H7 (cell line): ENCODE measurements around the gene HCAR2. TPM values are rescaled to one million over a fixed set of nuclear protein-coding genes. Genes with fewer than 3 reads are reported as not detected.
"Not testable (repeated sequence)": the region's sequence is repeated elsewhere in the genome, so short reads cannot be mapped to it uniquely, and the experiment has no call there.

Experiments used
- DNase-seq: peaks from one replicate; pipeline ENCODE4 v3.0.0; 2012
- H3K27me3 ChIP-seq: 2 replicates; pipeline ENCODE4 v1.6.0; 2011; ENCODE audit warnings: mild to moderate bottlenecking, low read length; ENCODE audit not compliant: control insufficient read depth, insufficient read depth
- H3K36me3 ChIP-seq: replicated peaks from 2 replicates; pipeline ENCODE4 v1.5.1; 2011; ENCODE audit warnings: low read length; ENCODE audit not compliant: control insufficient read depth, insufficient read depth
- H3K4me3 ChIP-seq: 2 replicates; pipeline ENCODE4 v1.5.1; 2011; ENCODE audit warnings: low read depth, mild to moderate bottlenecking, control low read depth, low read length, moderate library complexity; ENCODE audit not compliant: insufficient read depth
- total RNA-seq: library from RNA; depleted of rRNA; stranded (reverse); fragments of >200 nt; shearing (Covaris generic); gene quantifications from 2 replicates; pipeline ENCODE4 v1.2.3, GENCODE V29; 2014

HCAR2 gene
- total RNA-seq, 1 experiment from 2014 or later, result not detected

GRCh38 chr12:122726080-122726558, 23.0 kb upstream of the HCAR2 start:
- Histone ChIP-seq H3K4me3 (no peak overlapping the region), H3K27me3 (no peaks in the 10 kb centered on the region), H3K36me3 (no peaks in the 10 kb centered on the region)
- no peak for DNase-seq

DNA sequence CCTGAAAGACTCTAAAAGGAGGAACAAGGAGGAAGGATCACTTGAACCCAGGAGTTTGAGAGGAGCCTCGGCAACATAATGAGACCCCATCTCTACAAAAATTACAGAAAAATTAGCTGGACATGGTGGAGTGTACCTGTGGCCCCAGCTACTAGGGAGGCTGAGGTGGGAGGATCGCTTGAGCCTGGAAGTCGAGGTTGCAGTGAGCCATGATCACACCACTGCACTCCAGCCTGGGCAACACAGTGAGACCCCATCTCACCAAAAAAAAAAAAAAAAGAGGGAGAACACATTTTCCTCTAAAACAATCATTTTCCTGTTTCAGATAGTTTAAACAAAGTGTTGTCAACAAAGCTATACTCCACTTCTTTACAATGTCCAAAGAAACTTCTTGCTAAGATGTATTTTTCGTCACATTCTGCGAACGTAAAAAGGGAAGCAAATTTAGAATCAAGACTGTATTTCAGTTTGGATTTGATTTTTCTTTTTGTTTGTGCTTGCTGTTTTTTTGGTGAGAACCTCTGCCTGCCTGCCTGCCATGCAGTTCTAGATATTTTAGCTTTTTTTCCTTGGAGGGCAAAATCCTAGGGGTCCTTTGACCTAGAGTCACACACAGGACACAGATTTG, 22.4 kb upstream of the HCAR2 start:
- DNase-seq, result no peak
- Histone ChIP-seq H3K27me3 (no peaks in the 10 kb centered on the region), H3K4me3 (no peak overlapping the region), H3K36me3 (no peaks in the 10 kb centered on the region)

GRCh38 chr12:122724641-122725243, 21.6 kb upstream of the HCAR2 start:
- Histone ChIP-seq H3K36me3 (no peaks in the 10 kb centered on the region), H3K4me3 (no peak overlapping the region), H3K27me3 (no peaks in the 10 kb centered on the region)
- no peak for DNase-seq

DNA sequence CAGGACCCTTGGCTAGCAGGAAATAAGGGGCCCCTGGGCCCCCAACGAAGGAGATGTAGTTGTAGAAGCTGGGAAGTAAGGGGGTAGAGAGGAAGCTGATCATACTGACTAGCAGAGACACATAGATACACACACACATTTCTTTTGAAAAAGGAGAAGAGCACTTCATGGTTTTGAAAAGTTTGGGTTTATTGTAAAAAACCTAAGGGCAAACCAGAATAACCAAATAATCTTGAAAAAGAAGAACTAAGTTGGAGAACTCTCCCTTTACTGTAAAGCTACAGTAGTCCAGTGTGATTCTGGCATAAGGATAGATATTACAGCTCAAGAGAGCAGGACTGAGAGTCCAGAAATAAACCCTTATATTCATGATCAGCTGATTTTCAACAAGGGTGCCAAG, 19.2 kb upstream of the HCAR2 start:
- no peak overlapping the region for H3K4me3 ChIP-seq
- no peaks in the 10 kb centered on the region for H3K27me3 ChIP-seq
- DNase-seq, result no peak
- H3K36me3 ChIP-seq, result no peaks in the 10 kb centered on the region

DNA sequence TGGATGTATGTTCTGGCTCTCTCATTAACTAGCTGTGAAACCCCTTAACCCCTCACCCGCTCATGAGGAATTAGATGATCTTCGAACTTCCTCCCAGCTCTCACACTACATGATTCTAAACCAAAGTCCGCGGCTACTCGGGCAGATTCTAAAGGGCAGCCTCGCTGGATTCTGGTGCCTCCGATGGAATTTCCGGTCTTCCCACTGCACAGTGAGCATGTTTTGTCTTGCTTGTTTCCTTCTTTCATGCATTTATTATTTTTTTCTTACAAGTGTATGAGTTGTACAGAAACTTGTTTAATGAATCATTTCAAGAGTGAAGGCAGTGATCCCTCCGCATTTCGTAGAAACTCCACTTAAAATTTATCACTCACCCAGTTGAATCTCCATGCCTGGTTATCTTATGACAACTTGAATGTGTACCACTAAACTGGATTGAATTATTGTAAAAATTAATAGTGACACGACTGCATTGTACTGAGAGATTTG, 17.9 kb upstream of the HCAR2 start:
- Histone ChIP-seq H3K36me3 (no peaks in the 10 kb centered on the region), H3K4me3 (no peak overlapping the region), H3K27me3 (no peaks in the 10 kb centered on the region)
- no peak for DNase-seq

- H3K36me3 ChIP-seq, H3K4me3 ChIP-seq, DNase-seq, H3K27me3 ChIP-seq: not testable (repeated sequence)
These were observed 13.5 kb upstream of the HCAR2 start, which contains the start of gene HCAR3 for GRCh38 chr12:122716658-122717057. Gene HCAR3 (minus strand): TSS chr12:122716811. CDS start chr12:122716737, 74 bp downstream.

DNA sequence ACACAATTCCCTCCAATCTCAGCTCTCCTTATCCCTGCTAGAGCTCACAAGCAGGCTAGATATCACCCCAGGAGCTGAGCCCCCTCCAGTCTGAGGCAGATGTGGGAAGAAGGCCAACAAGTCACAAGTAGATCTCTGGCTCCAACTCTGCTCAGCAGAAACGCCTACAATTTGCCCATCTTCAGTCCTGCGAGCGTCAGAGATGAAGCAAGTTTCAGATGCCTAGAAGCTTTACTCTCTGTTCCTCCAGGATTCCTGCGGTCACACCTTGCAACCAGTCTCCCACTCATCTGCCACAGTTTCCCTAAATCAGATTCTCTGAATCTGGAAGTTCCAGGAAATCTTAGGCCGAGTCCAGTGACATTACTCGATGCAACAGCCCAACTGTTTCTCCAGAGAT, 12.1 kb upstream of the HCAR2 start:
- not testable (repeated sequence) for H3K4me3 ChIP-seq, H3K36me3 ChIP-seq, DNase-seq, H3K27me3 ChIP-seq

- not testable (repeated sequence) for DNase-seq, H3K4me3 ChIP-seq, H3K36me3 ChIP-seq, H3K27me3 ChIP-seq
These were observed 10.5 kb upstream of the HCAR2 start for GRCh38 chr12:122713491-122714188.

- DNase-seq, result not testable (repeated sequence)
These were observed 8.1 kb upstream of the HCAR2 start for GRCh38 chr12:122711266-122711665.

DNA sequence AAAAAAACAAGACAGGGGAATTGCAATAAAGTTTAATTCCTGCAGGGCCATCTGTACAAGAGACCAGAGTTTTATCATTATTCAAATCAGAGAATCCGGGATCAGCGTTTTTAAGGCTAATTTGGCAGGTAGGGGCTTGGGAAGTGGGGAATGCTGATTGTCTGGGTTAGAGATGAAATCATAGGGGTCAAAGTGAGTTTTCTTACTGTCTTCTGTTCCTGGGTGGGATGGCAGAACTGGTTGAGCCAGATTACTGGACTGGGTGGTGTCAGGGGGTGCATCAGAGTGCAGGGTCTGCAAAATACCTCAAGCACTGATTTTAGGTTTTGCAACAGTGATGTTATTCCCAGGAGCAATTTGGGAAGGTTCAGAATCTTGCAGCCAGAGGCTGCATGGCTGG, 7.2 kb upstream of the HCAR2 start:
- H3K4me3 ChIP-seq, H3K36me3 ChIP-seq, DNase-seq, H3K27me3 ChIP-seq: not testable (repeated sequence)

More at GRCh38 chr12:122711266-122711665, 8.1 kb upstream of the HCAR2 start:
- H3K4me3 ChIP-seq, H3K27me3 ChIP-seq, H3K36me3 ChIP-seq: not testable (repeated sequence)

- not testable (repeated sequence) for DNase-seq, H3K4me3 ChIP-seq, H3K27me3 ChIP-seq, H3K36me3 ChIP-seq
These were observed 6.1 kb upstream of the HCAR2 start for GRCh38 chr12:122709287-122709686.

DNA sequence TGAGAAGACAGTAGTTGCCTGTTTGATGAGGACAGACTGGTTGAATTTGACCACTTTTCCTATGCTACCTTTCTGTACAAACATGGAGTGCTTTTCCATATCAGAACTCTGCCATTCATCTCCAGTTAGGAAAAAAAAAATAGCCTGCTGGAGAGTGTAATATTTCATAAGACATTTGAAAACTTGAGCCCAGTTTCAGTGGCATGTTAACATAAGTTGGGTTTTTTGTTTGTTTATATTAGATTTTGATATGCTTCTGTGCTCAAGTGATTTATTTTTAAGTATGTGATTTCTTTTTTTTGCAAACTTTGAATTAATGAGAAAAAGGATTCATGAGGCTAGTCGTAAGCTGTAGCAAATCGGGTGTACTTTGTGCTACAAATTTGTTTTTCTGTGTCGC, 684 bp upstream of the HCAR2 start:
- H3K36me3 ChIP-seq, H3K27me3 ChIP-seq, DNase-seq, H3K4me3 ChIP-seq: not testable (repeated sequence)

- not testable (repeated sequence) for H3K36me3 ChIP-seq, H3K4me3 ChIP-seq, H3K27me3 ChIP-seq, DNase-seq
These were observed 1.7 kb downstream of the HCAR2 start for GRCh38 chr12:122701481-122701880.

GRCh38 chr12:122700038-122700710, 3.0 kb downstream of the HCAR2 start:
- not testable (repeated sequence) for H3K4me3 ChIP-seq, H3K27me3 ChIP-seq, H3K36me3 ChIP-seq, DNase-seq
